ENCODE data around the gene ZNF750.

The ZNF750 gene

DNA sequence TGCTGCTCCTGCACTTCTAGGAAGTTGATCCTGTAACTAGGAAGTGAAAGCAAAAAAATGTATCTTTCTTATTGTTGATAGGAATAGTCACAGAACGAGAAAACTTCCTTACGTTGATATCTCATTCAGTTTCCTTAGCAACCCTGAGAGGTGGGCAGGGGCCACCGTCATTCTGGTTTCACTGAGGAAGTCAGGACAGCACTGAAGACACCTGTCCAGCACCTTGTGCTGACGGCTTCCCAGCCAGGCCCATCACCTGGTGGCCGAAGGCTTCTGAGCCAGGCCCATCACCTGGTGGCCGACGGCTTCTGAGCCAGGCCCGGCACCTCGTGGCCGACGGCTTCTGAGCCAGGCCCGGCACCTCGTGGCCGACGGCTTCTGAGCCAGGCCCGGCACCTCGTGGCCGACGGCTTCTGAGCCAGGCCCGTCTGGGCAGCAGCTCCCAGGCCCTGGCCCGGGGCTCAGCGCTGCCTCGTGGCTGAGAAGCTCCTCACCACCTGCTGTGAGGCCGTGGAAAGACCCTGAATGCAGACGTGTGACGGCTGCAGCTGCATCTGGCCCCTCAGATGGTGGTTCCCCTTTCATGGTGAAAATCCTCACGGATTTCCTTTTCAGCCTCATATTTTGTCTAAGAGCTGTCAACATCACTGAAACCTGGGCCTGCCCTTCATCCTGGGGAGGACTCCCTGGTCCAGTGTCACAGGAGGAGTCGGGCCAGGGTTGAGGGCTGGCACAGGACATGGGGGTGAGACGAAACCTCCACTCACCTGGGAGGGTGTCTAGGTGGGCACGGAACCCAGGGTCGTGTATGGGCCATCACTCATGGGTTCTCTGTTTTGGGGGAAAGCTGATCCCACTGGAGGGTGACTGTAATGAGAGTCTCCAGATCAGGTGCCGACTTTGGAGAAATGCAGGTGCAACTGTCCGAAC is 33.0 kb upstream of the ZNF750 start:
- DNase-seq = peak in 1 of 2 donors; percentile 45

GRCh38 chr17:82871776-82872561 is 32.1 kb upstream of the ZNF750 start:
- DNase-seq = no peak

- peak in 1 of 2 donors; percentile 76 for DNase-seq
These were observed 31.4 kb upstream of the ZNF750 start for GRCh38 chr17:82871056-82871775.

DNA sequence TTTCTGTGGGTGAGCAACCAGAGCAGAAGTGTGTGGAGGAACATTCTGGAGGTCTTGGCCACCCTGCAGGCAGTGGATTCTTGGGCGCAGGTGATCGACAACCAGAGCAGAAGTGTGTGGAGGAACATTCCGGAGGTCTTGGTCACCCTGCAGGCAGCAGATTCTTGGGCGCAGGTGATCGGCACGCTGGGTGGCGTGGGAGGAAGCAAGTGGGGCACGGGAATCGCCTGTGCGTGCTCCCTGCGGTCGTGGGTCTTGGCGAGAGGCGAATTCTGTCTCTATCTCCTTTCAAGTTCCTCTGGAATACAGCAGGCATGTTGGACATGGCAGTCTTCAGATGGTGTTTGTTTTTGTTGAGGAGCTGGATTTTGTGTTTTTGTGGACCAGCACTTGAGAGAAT is 30.7 kb upstream of the ZNF750 start:
- no peak for DNase-seq

DNA sequence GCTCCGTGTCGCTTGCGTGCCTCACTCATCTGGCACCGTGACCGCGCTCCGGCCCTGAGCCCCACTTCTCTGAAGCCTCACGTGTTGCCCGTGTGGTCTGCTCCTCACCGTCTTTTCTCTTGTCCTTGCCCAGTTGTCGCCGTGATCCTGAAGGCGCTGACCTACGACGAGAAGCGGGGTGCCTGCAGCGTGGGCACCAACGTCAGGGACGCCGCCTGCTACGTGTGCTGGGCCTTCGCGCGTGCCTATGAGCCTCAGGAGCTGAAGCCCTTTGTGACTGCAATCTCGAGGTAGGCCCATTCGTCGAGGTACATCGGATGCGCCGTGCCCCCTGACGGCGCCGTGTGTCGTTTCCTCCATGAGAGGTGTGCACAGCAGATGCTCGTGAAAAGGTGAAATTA is 30.3 kb upstream of the ZNF750 start:
- DNase-seq = no peak

GRCh38 chr17:82869536-82869935 is 29.7 kb upstream of the ZNF750 start:
- DNase-seq = no peak

DNA sequence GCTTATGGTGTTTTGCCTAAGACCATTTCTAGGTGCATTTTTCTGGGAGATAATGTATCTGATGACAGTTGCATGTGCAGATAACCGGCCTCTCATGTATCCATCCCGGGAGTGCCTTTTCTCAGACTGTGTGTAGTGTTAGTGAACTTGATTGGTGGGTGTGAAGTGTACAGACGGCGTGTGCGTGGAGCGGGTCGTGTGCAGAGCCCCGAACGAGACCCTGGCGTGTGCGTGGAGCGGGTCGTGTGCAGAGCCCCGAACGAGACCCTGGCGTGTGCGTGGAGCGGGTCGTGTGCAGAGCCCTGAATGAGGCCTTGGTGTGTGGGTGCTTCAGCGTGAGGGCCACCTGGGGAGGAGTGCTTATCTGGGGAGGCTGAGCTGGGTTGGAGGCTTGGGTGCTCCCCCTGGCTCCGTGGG is 28.9 kb upstream of the ZNF750 start:
- DNase-seq = no peak

GRCh38 chr17:82867763-82868325 is 28.0 kb upstream of the ZNF750 start:
- DNase-seq = no peak

GRCh38 chr17:82866590-82867191 is 26.9 kb upstream of the ZNF750 start:
- no peak for DNase-seq

DNA sequence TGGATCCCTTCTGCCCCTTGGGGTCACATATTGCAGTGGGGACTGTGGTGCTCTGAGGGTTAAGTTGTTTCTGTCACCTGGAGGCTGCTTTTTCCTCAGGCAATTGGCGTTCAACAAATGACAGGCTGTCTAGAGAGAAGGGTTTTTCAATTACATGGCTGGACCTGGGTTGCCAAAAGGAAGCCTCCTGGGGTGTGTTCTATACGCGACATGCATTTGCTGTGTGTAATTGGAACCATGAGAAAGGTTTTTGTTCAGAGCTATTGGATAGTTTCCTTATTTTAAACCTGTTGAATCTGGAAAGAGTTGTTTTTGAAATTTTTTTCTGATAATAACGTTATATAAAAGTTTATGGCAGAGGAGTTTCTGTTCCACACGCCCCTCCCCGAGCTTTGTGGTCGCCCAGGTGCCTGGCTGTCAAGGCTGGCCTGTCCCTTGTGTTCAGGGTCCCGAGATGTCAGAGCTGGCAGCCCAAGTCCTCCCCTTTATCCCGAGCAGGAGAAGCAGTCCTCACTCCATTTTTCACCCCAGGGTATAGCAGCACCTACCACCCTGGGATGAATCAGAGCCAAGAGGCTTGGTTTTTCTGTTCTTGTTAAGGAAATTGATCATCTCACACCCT is 26.1 kb upstream of the ZNF750 start:
- DNase-seq = no peak

DNA sequence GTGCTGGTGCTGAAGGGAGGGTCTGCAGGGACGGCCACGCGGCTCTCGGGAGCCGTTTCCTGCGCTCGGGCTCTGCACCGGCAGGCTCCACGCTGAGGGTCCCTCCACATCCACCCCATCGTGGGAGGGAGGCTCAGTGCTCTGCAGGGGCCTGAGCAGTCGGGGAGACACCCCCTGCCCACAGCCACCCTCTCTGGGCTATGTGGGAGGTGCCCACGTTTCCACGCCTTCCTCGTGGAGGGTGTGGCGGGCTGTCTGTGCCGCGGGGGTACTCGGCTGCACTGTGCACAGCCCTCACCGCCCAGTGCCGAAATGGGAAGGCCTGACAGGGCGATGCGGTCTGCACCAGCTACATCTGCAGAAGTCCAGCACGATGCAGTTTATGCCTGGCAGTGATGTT is 25.5 kb upstream of the ZNF750 start:
- DNase-seq = no peak

GRCh38 chr17:82864713-82865248 is 25.0 kb upstream of the ZNF750 start:
- no peak for DNase-seq

DNA sequence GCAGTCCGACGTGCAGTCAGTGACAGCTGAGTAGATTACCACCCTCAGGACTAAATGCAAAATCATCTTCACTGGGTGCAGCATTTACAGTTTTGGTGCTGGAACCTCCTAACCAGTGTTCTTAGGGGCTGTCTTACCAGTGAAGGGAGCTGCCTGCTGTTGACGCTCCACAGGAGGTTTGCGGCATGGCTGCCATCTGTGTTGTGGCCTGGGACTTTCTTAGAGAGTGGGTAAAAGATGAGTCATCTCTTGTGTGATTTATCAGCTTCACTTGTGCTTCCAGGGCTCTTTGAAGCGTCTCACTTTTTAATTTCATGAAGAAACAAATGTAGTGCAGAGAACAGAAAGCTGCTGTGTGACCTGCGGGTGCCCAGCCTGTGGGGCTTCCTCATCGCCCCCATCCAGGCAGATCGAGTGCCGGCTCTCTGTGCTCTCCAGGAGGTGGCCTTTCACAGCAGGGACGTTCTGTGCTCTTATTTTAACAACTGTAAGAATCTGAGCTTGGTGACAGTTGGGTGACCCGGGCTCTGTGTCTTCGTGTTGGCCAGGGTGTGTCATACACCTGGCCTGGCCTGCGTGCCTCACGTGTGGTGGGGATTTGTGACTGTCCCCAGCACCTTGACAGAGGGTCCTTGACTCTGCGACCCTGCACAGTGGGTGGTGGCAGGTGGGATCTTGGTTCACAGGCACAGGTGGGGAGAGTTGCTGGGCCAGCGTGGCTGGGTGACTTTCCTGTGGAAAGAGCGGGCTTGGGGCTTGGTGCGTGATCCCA is 24.3 kb upstream of the ZNF750 start:
- peak; percentile 87 to 88 for DNase-seq

DNA sequence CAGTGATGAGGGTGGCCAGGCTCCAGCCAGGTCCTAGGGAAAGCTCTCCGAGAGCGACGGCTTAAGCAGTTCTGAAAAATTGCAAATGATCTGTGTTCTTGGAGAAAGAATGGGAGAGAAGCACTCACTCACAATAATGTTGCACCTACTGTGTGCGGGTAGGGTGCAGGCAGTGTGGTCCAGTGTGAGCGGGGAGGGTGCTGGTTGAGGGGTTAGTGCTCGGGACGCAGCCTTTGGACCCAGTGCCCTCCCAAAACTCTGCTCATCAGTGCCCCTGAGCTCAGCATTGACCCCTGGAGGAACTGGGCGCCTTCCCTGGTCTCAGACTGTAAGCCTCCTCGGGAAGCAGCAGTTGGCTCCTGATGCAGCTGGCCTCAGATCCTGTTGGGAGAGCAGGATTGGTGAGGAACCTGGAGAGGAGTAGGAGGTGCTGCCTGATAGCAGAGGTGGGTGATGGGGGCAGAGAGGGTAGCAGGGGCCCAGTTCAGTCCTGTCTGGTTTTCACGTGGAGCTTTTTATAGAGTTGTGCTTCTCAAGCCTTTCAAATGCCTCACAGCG is 23.6 kb upstream of the ZNF750 start:
- no peak for DNase-seq

DNA sequence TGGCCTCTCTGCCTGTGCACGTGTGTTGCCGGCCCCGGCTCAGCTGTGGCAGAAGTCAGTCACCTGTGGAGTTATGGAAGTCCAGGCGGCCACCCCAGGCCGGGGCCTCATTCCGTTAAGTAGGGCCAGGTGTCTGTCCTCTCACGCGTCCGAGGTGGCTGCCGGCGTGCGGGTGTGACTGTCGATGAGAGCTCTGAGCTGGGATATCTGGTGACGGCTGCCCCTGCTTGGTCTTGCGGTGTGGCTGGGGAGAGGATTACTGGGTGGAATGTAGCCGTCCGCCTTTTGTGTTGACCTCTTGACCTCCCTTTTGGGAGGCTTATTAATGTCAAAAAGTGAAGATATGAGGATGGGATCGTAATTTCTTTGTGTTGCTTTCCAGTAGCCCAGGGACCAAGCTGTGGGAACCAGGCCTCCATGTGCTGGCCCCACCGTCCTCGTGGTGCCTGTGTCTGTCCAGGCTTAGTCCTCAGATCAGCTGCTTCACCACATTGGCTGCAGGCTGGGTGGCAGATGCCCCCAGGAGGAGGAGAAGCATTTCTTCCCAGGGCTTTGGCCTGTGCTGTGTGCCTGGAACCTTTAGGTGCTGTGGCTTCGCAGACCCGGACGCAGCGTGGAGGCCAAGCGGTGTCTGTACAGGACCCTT is 23.0 kb upstream of the ZNF750 start:
- no peak for DNase-seq

DNA sequence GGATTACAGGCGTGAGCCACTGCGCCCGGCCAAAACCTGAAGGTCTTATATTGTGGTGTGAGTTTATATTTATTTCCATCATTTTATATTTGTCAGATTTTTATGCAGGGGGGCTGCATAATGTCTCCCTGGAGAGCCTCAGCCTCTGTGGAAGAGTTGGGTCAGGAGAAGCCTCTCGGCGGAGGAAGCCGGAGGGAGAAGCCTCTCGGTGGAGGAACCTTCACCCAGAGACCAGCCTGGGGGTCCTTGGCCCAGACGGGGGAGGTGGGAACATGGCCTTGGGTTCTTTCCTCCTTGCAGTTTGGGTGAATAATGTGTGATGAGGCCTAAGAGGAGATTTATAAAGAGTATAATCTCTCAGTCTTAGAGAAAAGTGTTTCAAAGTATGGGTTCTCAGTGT is 22.4 kb upstream of the ZNF750 start:
- DNase-seq = no peak

DNA sequence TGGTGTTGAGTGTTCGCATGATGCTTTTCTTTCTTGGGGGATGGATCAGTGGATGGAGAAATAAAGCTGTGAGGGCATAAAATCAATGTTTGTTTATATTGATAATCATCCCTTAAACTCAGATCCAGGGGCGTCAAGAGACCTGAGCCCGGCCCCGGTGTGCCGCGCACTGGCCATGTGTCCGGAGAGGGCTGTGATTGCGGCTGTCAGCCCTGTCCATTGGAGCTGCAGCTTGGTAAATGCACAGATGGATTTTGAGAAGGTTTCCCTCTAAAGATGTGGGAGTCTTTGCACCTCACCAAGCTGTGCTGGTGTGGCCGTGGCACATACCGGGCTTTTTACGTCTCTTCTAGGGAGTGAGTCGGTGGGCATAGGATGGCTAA is 21.6 kb upstream of the ZNF750 start:
- DNase-seq = no peak

DNA sequence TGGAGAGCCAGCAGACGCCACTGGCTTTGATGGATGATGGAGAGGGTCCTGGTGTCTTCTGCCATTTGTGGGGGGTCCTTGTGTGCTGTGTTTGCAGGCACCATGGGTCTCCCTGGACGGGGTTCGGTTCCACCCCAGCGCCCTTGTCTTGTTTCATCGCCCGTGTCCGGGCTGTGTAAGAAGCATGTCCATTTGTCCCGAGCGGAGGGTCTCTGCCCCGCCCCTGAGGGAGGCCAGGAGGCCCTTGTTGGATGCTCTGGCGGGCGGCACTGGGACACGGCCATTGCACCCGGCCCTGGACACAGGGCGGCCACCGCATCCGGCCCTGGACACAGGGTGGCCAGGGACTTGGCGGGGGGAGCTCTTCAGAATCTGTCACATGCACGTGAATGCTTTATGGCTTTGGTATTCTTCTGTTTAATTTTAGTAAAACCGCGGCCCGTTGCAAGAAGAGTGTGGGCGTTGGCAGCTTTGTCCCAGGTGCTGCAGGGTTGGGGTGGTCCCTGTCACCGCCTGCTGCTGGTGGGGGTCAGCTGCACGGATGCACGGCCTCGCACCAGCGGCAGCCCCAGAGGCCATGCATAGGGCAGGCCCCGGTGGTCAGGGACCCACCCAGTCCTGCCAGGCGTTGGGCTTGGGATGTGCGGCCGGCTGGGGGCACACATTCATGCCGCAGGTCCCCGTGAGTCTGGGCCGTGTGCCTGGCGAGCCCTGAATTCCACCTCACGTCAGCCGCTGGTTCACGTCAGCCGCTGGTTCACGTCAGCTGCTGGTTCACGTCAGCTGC is 21.0 kb upstream of the ZNF750 start:
- DNase-seq = no peak

Measured in CD4-positive, alpha-beta T cell treated with Interleukin-1 beta for 1 hour (primary cell).